Measurements from ENCODE around the gene RABAC1. TPM values are rescaled to one million over a fixed set of nuclear protein-coding genes. Genes with fewer than 3 reads are reported as not detected.

The RABAC1 gene
- total RNA-seq, 1 donor from 2014 or later: 93.4 TPM

GRCh38 chr19:41936416-41936850 is 22.7 kb downstream of the RABAC1 start:
- no peak for DNase-seq (ENCODE audit: low read depth, low spot score)
- Mint-ChIP-seq H3K27me3 (ENCODE audit: low read depth) (peaks cover 71% of the 10 kb centered on the region), H3K4me3 (peak overlapping the region; percentile 39), H3K36me3 (ENCODE audit: low read depth) (no peaks in the 10 kb centered on the region), H3K27ac (ENCODE audit: unreplicated experiment) (peak overlapping the region; percentile 81), H3K4me1 (peaks cover 15% of the 10 kb centered on the region), H3K9me3 (no peaks in the 10 kb centered on the region)
- no peak for TF ChIP-seq CTCF (conservative IDR thresholded peaks at IDR 0.05)

- TF ChIP-seq CTCF (conservative IDR thresholded peaks at IDR 0.05): no peak
- DNase-seq (ENCODE audit: low read depth, low spot score): no peak
- Mint-ChIP-seq H3K36me3 (ENCODE audit: low read depth) (no peaks in the 10 kb centered on the region), H3K4me3 (no peak overlapping the region), H3K27me3 (ENCODE audit: low read depth) (peaks cover 72% of the 10 kb centered on the region), H3K4me1 (peaks cover 13% of the 10 kb centered on the region), H3K9me3 (no peaks in the 10 kb centered on the region), H3K27ac (ENCODE audit: unreplicated experiment) (no peak overlapping the region)
Observed at GRCh38 chr19:41935760-41936415, 23.2 kb downstream of the RABAC1 start.

GRCh38 chr19:41934849-41935374 is 24.2 kb downstream of the RABAC1 start:
- peak overlapping the region; percentile 11 for H3K4me3 Mint-ChIP-seq
- no peaks in the 10 kb centered on the region for H3K36me3 Mint-ChIP-seq (ENCODE audit: low read depth)
- no peak overlapping the region for H3K27ac Mint-ChIP-seq (ENCODE audit: unreplicated experiment)
- peaks cover 78% of the 10 kb centered on the region for H3K27me3 Mint-ChIP-seq (ENCODE audit: low read depth)
- peak; percentile 86 for TF ChIP-seq CTCF (conservative IDR thresholded peaks at IDR 0.05)
- no peaks in the 10 kb centered on the region for H3K9me3 Mint-ChIP-seq
- H3K4me1 Mint-ChIP-seq: peaks cover 13% of the 10 kb centered on the region
- peak; percentile 93 for DNase-seq (ENCODE audit: low read depth, low spot score)

GRCh38 chr19:41933693-41934426 is 25.3 kb downstream of the RABAC1 start:
- Mint-ChIP-seq H3K27me3 (ENCODE audit: low read depth) (peaks cover 85% of the 10 kb centered on the region), H3K4me3 (no peak overlapping the region), H3K36me3 (ENCODE audit: low read depth) (no peaks in the 10 kb centered on the region), H3K4me1 (peaks cover 18% of the 10 kb centered on the region), H3K27ac (ENCODE audit: unreplicated experiment) (no peak overlapping the region), H3K9me3 (no peaks in the 10 kb centered on the region)
- TF ChIP-seq CTCF (conservative IDR thresholded peaks at IDR 0.05): no peak
- no peak for DNase-seq (ENCODE audit: low read depth, low spot score)

GRCh38 chr19:41932720-41933332 is 26.3 kb downstream of the RABAC1 start:
- peaks cover 20% of the 10 kb centered on the region for H3K4me1 Mint-ChIP-seq

More at GRCh38 chr19:41932720-41933332, 26.3 kb downstream of the RABAC1 start:
- Mint-ChIP-seq H3K9me3 (no peaks in the 10 kb centered on the region), H3K36me3 (ENCODE audit: low read depth) (no peaks in the 10 kb centered on the region), H3K27ac (ENCODE audit: unreplicated experiment) (no peak overlapping the region), H3K4me3 (no peak overlapping the region), H3K27me3 (ENCODE audit: low read depth) (peaks cover 87% of the 10 kb centered on the region)
- no peak for TF ChIP-seq CTCF (conservative IDR thresholded peaks at IDR 0.05)
- no peak for DNase-seq (ENCODE audit: low read depth, low spot score)
